Measurements from ENCODE around the gene SMOC2. TPM values are rescaled to one million over a fixed set of nuclear protein-coding genes. Genes with fewer than 3 reads are reported as not detected.

SMOC2 gene
- total RNA-seq, 4 donors from 2014 or later: 5.8 to 14.5 (median 9.0) TPM

DNA sequence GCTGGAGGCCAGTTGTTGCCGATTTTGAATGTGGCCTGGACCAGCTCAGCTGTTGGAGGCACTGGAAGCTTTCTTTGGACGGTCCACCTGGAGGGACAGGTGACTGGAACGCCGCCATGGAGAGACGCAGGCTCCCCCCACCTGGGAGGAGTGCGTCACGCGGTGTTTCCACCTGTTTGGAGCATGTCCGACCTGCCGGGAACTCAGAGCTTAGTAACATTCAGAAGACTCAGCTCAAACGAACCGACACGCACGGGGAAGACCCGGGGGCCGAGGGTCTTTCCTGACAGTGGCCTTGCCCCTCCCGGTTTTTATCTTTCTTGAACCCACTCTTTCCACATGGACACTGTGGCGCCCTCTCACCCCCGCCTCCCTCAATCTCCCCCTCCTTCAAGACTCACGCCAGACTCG, 141.6 kb downstream of the SMOC2 start:
- in situ Hi-C loops (cut with MboI; ENCODE audit: low pct_ligation_motif_present in 1 of 4, low pct_unique_long_range_greater_than_20kb in 1 of 4, low sequenced_read_pairs in 3 of 4): no loop called here
- WGBS, 2 donors (ENCODE audit: low coverage in 1 of 2): 90% methylated on average over 21 of the region's 21 CpGs; no CpG with 5 or more reads in 1 of the 2 donors
- no peak for DNase-seq
- H3K4me3 ChIP-seq: no peak overlapping the region
- TF ChIP-seq POLR2AphosphoS5 (IDR thresholded peaks at IDR 0.05) (no peak), POLR2A (IDR thresholded peaks at IDR 0.05) (no peak), EP300 (IDR thresholded peaks at IDR 0.05; ENCODE audit: low read depth) (no peak)
- TF ChIP-seq, protein P1, sequence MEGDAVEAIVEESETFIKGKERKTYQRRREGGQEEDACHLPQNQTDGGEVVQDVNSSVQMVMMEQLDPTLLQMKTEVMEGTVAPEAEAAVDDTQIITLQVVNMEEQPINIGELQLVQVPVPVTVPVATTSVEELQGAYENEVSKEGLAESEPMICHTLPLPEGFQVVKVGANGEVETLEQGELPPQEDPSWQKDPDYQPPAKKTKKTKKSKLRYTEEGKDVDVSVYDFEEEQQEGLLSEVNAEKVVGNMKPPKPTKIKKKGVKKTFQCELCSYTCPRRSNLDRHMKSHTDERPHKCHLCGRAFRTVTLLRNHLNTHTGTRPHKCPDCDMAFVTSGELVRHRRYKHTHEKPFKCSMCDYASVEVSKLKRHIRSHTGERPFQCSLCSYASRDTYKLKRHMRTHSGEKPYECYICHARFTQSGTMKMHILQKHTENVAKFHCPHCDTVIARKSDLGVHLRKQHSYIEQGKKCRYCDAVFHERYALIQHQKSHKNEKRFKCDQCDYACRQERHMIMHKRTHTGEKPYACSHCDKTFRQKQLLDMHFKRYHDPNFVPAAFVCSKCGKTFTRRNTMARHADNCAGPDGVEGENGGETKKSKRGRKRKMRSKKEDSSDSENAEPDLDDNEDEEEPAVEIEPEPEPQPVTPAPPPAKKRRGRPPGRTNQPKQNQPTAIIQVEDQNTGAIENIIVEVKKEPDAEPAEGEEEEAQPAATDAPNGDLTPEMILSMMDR (IDR thresholded peaks at IDR 0.05): no peak
- peaks cover 0 to 9% (median 3%) of the 10 kb centered on the region in 4 donors for H3K4me1 ChIP-seq
- H3K36me3 ChIP-seq: no peaks in the 10 kb centered on the region
- intact Hi-C loops (cut with DNase I; ENCODE audit: low total_unique reads): no loop called here
- H3K27ac ChIP-seq: no peak overlapping the region
- H3K27me3 ChIP-seq: no peaks in the 10 kb centered on the region
- H3K9me3 ChIP-seq: no peaks in the 10 kb centered on the region

DNA sequence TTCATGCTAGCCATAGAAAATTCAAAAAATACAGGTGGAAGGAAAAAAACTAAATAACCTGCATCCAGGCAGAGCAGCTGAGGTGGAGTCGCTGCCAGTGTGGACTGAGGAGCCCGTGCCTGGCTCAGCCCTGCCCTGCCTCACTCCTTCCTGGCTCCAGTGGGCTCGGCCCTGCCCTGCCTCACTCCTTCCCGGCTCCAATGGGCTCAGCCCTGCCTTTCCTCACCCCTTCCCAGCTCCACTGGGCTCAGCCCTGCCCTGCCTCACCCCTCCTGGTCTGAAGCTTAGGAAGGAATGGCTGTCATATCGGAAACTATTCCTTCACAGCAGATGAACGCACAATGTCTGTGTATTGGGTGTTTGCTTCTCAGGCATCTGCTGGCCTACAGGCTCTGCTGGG, 142.1 kb downstream of the SMOC2 start:
- no peaks in the 10 kb centered on the region for H3K27me3 ChIP-seq
- no peak for DNase-seq
- H3K4me1 ChIP-seq: peaks cover 0 to 9% (median 3%) of the 10 kb centered on the region in 4 donors
- H3K27ac ChIP-seq: peak overlapping the region in 1 of 4 donors; percentile 15
- intact Hi-C loops (cut with DNase I; ENCODE audit: low total_unique reads): no loop called here
- H3K36me3 ChIP-seq: no peaks in the 10 kb centered on the region
- 84% methylated on average over 6 of the region's 6 CpGs; no CpG with 5 or more reads in 1 of the 2 donors for WGBS, 2 donors (ENCODE audit: low coverage in 1 of 2)
- H3K4me3 ChIP-seq: no peak overlapping the region
- in situ Hi-C loops (cut with MboI; ENCODE audit: low pct_ligation_motif_present in 1 of 4, low pct_unique_long_range_greater_than_20kb in 1 of 4, low sequenced_read_pairs in 3 of 4): no loop called here
- no peaks in the 10 kb centered on the region for H3K9me3 ChIP-seq
- TF ChIP-seq, protein P1 (IDR thresholded peaks at IDR 0.05): no peak
- no peak for TF ChIP-seq POLR2AphosphoS5 (IDR thresholded peaks at IDR 0.05)
- TF ChIP-seq EP300 (IDR thresholded peaks at IDR 0.05; ENCODE audit: low read depth): no peak
- no peak for TF ChIP-seq POLR2A (IDR thresholded peaks at IDR 0.05)

DNA sequence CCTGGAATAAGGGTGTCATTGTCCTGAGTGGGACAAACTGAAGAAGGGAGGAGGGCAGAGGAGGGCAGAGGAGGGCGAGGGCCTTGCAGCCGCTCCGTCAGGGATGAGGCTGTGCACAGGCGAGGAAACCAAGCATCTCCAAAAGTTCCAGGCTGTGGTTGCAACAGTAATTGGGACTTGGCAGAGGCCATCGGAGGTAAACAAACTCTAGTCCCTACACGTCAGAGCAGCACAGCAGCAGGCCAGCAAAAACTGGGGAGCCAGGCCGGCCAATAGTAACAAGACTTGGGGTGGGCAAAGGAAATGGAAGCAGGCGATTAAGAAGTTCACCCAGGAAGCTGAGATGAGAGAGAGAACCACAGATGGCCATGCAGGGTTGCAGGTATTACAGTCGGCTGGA, 142.8 kb downstream of the SMOC2 start:
- WGBS, 2 donors (ENCODE audit: low coverage in 1 of 2): 60 to 73% methylated on average over 4 to 9 of the region's 9 CpGs
- Histone ChIP-seq H3K9me3 (no peaks in the 10 kb centered on the region), H3K4me1 (peaks cover 0 to 9% (median 3%) of the 10 kb centered on the region in 4 donors), H3K4me3 (no peak overlapping the region), H3K27me3 (no peaks in the 10 kb centered on the region), H3K36me3 (no peaks in the 10 kb centered on the region), H3K27ac (peak overlapping the region in 2 of 4 donors; percentile 49 to 50)
- in situ Hi-C loops (cut with MboI; ENCODE audit: low pct_ligation_motif_present in 1 of 4, low pct_unique_long_range_greater_than_20kb in 1 of 4, low sequenced_read_pairs in 3 of 4) (no loop called here), intact Hi-C loops (cut with DNase I; ENCODE audit: low total_unique reads) (no loop called here)
- TF ChIP-seq EP300 (IDR thresholded peaks at IDR 0.05; ENCODE audit: low read depth): no peak
- DNase-seq: no peak

DNA sequence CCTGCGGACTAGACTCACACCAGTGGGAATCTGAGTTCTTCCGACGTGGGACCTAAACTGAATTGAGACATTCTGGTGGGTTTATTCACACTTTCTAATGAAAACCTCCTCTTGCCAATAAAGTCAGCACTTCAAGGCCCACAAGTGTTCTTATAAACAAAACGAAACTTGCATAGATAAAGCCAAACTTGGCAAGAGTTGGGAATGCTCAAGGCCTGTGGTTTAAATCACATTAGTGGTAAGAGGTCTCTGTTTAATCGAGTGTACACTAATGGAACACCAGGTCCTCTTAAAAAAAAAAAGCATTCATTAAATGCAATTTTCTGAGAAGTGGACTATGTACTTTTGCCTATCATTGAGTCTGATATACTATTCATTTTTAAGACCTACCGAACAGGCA, 143.3 kb downstream of the SMOC2 start:
- H3K4me3 ChIP-seq: no peak overlapping the region
- in situ Hi-C loops (cut with MboI; ENCODE audit: low pct_ligation_motif_present in 1 of 4, low pct_unique_long_range_greater_than_20kb in 1 of 4, low sequenced_read_pairs in 3 of 4): no loop called here
- H3K4me1 ChIP-seq: peaks cover 0 to 9% (median 3%) of the 10 kb centered on the region in 4 donors
- no peak for DNase-seq
- WGBS, 2 donors (ENCODE audit: low coverage in 1 of 2): 55 to 66% methylated on average over 3 to 6 of the region's 6 CpGs
- H3K36me3 ChIP-seq: no peaks in the 10 kb centered on the region
- H3K9me3 ChIP-seq: no peaks in the 10 kb centered on the region
- no peaks in the 10 kb centered on the region for H3K27me3 ChIP-seq
- intact Hi-C loops (cut with DNase I; ENCODE audit: low total_unique reads): no loop called here
- no peak for TF ChIP-seq POLR2A (IDR thresholded peaks at IDR 0.05)
- TF ChIP-seq, protein P1 (IDR thresholded peaks at IDR 0.05): no peak
- TF ChIP-seq EP300 (IDR thresholded peaks at IDR 0.05; ENCODE audit: low read depth): no peak
- no peak for TF ChIP-seq POLR2AphosphoS5 (IDR thresholded peaks at IDR 0.05)
- H3K27ac ChIP-seq: peak overlapping the region in 3 of 4 donors; percentile 8 to 50 (median 49)

DNA sequence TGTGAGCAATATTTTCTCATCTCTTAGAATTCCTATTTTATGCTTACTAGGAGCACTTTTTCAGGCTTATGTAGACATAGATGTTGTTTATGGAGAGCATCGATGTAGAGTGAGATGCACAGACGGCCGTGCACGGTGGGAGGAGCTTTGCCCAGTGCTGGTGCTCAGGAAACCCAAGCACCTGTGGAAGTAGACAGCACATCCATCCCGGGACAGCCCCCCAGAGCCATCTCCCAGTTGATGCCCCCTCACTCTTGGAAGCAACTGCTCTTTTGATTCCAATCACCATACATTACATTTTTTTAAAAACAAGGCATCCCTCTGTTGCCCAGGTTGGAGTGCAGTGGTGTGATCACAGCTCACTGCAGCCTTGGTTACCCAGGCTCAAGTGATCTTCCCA, 143.7 kb downstream of the SMOC2 start:
- H3K9me3 ChIP-seq: no peaks in the 10 kb centered on the region
- in situ Hi-C loops (cut with MboI; ENCODE audit: low pct_ligation_motif_present in 1 of 4, low pct_unique_long_range_greater_than_20kb in 1 of 4, low sequenced_read_pairs in 3 of 4) (no loop called here), intact Hi-C loops (cut with DNase I; ENCODE audit: low total_unique reads) (no loop called here)
- WGBS, 2 donors (ENCODE audit: low coverage in 1 of 2): 60 to 70% methylated on average over 1 to 5 of the region's 5 CpGs
- H3K27ac ChIP-seq: peak overlapping the region in 2 of 4 donors; percentile 8 to 49
- H3K4me3 ChIP-seq: no peak overlapping the region
- H3K4me1 ChIP-seq: peaks cover 0 to 9% (median 3%) of the 10 kb centered on the region in 4 donors
- DNase-seq: no peak
- H3K36me3 ChIP-seq: no peaks in the 10 kb centered on the region
- no peaks in the 10 kb centered on the region for H3K27me3 ChIP-seq
- TF ChIP-seq, protein P1 (IDR thresholded peaks at IDR 0.05): no peak
- TF ChIP-seq POLR2A (IDR thresholded peaks at IDR 0.05) (no peak), POLR2AphosphoS5 (IDR thresholded peaks at IDR 0.05) (no peak), EP300 (IDR thresholded peaks at IDR 0.05; ENCODE audit: low read depth) (no peak)
